GM18907 (cell line): Measurements from ENCODE around the gene BSN.
A peak's percentile ranks its signal among the peaks of the same experiment; 100 is the strongest.

ENCODE experiments used
- ATAC-seq: cut with Tn5 transposase; IDR thresholded peaks from one replicate; pipeline ENCODE4 v1.9.1; 2021; ENCODE audit warnings: mild to moderate bottlenecking, moderate library complexity; ENCODE audit not compliant: unreplicated experiment

Gene BSN

DNA sequence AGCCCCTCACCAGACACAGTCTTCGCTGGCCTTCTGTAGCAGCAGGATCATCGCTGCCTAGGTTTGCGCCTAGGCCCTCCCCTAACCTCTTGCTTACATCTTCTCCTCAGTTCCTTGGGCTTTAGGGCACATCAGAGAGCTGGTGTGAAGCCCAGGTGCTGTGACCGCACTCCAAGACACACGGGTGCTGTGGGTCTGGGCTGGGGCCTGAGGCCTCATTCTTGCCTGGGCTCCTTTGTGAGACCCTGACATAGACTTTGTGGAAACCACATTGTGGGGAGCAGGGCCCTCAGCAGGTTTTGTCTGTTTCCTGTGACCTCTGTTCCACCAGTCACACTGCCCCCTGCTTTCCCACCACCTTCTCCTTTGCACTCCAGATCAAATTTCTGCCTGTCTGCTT, 157.2 kb downstream of the BSN start:
- no peak for ATAC-seq

DNA sequence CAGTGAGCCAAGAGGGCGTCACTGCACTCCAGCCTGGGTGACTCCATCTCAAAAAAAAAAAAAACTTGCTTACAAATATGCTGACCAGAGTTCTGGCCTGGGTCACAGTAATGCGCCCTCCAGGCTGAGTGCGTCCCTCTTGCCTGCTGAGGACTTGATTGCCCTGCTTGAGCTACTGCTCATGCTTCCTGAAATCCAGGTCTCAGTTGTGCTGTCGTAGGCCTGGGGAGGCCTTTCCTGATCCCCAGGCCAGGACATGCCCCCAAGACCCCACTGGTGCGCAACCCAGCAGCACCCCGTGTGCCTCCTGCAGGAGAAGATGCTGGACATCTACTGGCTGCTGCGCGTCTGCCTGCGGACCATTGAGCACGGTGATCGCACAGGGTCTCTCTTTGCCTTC, 157.9 kb downstream of the BSN start:
- ATAC-seq = no peak

DNA sequence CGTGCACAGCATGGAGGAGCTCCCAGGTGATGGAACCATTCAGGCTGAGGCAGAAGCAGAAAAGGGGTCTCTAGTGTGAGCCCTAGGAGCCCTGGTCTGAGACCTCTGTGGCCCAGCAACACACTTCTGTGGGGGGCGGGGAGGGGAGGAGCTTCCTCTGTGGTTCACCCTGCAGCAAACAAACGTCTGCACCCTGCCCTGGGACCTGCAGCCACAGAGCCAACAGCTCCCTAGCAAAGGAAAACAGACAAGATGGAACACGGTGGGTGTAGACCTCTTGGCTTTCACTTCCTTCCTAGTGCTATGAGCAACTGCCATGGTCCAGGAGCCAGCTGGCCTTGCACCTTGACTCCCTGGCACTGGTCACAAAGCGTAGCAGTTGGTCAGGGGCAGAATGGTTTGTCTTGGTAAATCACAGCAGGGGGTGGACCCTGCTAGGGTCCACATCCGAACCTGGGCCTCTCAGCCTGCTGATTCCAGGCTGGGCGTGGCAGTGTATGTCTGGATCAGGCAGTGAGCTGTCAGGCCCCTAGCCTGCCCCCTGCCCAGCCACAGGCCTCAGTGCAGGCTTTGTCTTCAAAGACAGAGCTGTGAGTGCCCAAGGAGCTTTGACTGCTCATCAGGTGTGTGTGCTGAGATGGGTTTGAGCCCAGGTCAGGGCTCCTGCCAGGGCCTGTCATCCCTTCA, 158.5 kb downstream of the BSN start:
- no peak for ATAC-seq

DNA sequence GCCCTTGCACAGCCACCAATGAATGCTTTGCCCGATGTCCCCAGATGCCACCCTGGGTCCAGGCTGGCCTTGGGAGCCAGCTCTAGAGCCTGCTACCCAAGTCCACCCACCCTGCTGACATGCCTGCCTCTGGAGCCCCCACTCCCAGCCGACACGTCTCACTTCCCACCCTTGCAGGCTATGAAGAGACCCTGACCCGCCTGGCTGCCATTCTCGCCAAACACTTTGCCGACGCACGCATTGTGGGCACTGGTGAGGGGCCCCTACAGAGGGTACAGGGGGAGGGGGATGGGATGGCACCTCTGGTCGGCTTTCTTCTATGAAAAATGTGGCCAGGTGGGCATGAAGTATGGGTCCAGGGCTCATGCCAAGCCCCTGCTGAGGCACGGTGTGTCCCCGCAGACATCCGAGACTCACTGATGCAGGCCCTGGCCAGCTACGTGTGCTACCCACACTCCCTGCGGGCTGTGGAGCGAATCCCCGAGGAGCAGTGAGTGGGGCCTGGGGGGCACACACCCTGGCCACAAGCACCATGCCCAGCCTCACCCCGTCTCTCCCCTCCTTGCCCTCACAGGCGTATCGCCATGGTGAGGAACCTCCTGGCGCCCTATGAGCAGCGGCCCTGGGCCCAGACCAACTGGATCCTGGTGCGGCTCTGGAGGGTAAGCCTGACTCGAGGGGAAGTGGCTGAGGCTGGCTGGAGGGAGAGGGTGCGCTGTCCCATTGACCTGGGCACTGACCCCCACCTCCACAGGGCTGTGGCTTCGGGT, 159.2 kb downstream of the BSN start:
- no peak for ATAC-seq

DNA sequence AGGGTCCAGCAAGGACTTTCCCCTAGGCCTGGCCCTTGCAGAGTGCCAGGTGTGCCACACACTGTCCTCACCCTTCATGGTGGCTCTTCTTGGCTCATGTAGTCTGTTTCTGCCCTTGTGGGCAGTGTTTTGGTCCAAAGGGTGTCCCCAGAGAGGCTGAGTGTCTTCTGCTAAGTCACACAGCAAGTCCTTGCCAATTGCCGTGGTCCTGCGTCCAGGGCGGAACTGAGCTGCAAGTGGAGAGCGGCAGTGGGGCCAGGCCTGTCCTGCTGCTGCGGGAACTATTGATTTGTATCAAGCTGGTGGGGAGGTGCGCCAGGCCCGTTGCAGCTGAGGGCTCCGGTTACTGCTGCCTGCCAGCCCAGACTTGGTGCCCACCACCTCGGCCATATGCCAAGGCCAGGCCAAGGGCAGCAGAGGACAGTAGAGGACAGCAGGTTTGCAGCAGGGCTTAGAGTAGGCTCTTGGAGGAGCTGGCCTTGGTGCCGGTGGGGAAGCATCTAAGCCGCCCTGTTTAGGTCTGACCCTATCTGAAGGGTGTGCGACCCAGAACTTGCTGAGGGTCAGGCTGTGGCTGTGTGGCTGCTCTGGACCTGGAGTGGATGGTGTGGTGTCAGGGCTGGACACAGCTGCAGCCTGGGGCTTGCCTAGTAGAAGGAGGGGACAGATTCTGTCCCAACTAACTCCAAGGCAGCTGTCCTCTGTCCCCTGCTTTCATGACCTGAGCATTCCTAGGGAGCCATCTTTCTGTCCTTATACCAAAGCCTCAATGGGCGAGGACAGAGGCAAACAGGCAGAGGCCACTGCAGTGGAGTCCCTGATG, 160.7 kb downstream of the BSN start:
- ATAC-seq = no peak

DNA sequence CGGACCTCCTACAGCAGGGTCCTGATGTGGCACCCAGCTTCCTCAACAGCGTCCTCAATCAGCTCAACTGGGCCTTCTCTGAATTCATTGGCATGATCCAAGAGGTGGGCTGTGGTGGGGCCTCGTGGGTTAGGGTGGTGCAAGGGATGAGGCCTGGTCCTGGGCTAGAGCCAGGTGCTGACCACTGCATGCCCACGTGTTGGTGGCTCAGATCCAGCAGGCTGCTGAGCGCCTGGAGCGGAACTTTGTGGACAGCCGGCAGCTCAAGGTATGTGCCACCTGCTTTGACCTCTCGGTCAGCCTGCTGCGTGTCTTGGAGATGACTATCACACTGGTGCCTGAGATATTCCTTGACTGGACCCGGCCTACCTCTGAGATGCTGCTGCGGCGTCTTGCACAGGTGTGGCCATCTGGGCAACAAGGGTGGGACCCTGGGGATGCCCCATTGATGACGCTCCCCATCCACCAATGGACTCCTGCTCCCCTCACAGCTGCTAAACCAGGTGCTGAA, 161.4 kb downstream of the BSN start:
- no peak for ATAC-seq

DNA sequence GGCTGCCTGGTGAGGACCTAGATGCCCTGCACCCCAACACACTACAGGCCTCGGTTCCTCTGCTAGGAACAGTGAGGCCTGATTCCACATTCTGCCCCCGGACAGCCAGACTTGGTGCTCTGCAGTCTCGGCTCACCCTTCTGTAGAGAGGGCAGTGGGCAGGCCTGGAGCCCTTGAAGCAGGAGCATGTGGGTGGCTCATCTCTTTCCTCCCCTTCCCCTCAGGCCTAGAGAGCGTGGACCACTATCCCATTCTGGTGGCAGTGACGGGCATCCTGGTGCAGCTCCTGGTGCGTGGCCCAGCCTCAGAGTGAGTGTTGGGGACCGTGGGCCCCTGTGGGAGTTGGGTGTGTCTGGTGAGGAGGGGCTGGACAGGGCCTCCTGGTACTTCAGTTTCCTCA, 161.9 kb downstream of the BSN start:
- no peak for ATAC-seq

DNA sequence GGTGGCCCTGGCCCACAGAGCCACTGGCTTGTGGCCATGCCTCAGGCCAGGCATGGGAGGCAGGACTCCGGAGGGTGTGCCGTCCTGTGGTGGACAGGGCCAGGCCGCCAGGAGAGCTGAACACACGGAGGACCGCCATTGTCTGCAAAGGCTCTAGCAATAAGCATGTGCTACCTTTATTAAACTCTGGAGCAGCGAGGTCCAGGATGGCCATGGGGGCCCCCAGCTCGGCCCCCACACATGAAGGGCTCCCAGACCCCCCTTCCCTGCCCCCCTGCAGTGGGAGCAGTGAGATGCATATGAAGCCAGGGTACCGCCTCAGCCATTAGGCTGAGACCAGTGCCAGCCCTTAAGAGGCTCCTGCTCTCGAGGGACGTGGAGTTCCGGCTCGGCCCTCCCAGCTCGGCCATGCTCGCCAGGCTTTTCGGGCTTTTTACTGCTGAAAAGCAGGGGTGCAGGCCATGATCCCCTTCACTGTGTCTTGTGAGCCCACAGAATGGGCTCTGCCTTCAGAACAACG, 162.5 kb downstream of the BSN start:
- ATAC-seq = no peak

DNA sequence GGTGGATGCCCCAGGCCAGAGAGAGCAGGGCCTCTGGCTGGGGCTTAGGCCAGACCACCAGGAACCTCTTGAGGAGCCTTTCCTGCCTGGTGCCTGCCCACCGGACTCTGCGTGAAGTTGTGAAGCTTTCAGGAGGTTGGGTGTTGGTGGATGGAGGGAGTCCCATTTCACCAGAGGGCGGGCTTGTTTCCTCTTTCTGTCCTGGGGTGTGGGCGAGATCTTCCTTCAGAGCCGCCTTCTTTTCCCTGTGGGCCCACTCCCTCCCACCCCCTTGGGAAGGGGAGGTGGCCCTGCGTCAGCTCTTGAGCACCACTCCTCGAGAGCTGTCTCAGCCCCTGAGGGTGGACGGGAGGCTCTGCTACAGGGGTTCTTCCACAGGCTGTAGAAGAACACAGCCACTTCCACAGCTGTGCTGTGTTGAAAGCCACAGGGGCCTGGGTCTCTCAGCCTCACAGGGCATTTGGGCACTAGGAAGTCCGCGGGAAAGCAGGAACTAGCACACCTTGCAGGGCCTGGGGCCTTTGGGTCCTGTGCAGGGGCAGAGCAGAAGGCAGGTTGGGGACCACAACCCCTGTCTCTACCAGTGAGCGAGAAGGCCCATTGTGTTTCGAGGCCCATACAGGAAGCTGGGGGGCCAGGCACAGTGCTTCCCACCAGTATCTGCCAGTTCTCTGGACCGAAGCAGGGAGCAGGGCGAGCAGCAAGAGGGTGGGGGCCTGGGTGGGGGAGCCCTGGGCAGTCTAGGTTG, 163.1 kb downstream of the BSN start:
- no peak for ATAC-seq

DNA sequence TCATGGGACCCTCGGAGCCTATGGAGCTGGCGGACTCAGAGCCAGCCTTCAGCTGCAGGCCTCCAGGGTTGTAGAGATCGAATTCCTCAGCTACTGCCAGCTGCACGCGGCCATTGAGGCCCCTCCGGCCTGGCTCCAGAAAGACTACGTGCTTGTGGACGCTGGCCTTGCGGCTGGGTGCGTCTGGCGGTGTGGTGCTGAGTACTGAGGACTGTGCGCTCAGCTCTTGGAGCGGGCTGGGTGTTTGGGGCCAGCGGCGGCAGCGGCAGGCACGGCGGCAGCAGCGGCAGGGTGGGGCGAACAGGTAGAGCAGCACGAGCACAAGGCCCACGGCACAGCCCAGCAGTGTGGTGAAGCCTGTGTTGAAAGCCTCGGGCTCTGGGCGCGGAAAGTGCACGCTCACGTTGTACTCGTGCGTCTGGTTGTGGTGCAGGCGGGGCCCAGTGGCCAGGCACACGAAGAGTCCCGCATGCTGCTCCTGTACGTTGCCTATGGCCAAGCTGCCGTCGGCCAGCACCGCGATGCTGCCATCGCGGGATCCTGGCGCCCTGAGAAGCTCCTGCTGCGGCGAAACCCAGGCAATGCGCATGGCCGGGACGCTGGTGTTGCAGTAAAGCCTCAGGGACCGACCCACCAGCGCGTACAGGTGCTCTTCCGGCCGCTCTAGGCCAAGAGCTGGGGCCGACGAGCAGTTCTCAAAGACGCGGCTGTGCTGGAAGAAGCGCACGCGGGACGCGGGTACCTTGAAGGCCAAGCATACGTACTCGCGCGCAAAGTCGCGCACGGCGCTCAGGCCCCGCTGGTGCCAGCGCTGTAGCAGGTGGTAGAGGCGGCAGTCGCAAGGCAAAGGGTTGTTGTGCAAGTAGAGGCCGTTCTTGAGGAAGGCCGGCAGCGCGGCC, 163.9 kb downstream of the BSN start:
- no peak for ATAC-seq

DNA sequence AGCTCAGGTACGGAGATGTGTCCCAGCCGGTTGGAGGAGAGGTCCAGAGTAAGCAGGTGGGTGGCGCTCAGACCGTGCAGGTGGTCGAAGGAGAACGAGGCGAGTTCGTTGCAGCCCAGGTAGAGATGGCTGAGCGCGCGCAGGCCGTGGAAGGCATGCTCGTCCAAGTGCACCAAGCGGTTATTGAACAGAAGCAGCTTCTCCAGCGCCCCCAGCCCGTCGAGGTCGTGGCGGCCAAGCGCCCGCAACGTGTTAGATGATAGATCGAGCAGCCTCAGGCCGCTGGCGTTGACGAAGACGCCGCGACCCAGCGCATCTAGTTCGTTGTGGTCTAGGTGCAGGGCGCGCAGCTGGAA, 164.6 kb downstream of the BSN start:
- no peak for ATAC-seq

DNA sequence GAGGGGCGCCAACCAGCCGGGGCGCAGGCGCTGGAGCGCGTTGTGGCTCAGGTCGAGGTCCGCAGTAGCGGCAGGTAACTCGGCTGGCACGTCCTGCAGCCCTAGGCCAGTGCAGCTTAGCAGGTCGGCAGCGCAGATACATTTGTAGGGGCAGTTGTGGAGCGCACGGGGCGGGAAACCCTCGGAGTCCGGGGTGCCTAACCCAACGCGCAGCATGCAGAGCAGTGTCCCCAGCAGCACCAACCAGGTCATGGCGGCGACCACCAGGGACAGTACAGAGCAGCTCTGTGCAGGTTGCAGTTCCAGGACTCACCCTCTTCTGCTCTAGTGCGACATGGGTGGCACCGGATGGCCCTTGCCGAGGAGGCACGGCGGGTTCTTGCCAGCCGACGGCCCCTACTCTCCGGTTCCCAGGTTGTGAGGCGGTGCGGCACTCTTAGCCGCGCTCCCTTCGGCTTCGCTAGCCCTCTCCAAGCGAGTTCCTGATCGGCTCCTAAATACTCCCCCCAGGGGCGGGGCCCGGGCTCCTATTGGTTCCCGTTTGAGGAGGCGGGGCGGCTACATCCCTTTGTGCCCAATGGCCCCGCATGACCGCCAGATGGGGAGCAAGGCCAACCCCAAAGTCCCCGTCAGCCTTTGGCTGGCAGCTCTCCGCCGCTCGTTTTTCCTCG, 165.1 kb downstream of the BSN start, which contains the start of gene AMIGO3:
Gene AMIGO3 (minus strand): TSS at position 471 of the 671 bp plus-strand sequence. CDS start 219 bp downstream, at position 252.
- ATAC-seq = peak; percentile 52
